Germinal center (tissue), 1 donor: ENCODE data around the gene POLR3K.
"Not testable (repeated sequence)": the region's sequence is repeated elsewhere in the genome, so short reads cannot be mapped to it uniquely, and the experiment has no call there.

Experiments used
- DNase-seq: peaks from one replicate; pipeline ENCODE4 v3.0.0; 2012; ENCODE audit warnings: mixed read lengths, low spot score

POLR3K gene

GRCh38 chr16:63998-64913 is 10.8 kb upstream of the POLR3K start:
- no peak for DNase-seq

GRCh38 chr16:63466-63865 is 10.1 kb upstream of the POLR3K start:
- no peak for DNase-seq

GRCh38 chr16:62968-63391 is 9.6 kb upstream of the POLR3K start:
- no peak for DNase-seq

- DNase-seq: no peak
These were observed 9.0 kb upstream of the POLR3K start for GRCh38 chr16:62283-62967.

- DNase-seq: no peak
These were observed 8.5 kb upstream of the POLR3K start for GRCh38 chr16:61879-62281.

GRCh38 chr16:60929-61878 is 7.8 kb upstream of the POLR3K start:
- DNase-seq: no peak

GRCh38 chr16:60166-60565 is 6.8 kb upstream of the POLR3K start:
- DNase-seq: no peak

- DNase-seq: no peak
These were observed 6.1 kb upstream of the POLR3K start for GRCh38 chr16:59440-60059.

GRCh38 chr16:58491-59439 is 5.4 kb upstream of the POLR3K start:
- no peak for DNase-seq

GRCh38 chr16:57711-58110 is 4.3 kb upstream of the POLR3K start:
- DNase-seq: no peak

- no peak for DNase-seq
These were observed 3.0 kb upstream of the POLR3K start for GRCh38 chr16:56231-56927.

GRCh38 chr16:55571-56136 is 2.2 kb upstream of the POLR3K start:
- DNase-seq: no peak

- no peak for DNase-seq
These were observed 801 bp upstream of the POLR3K start for GRCh38 chr16:54237-54581.

GRCh38 chr16:50769-51591 is 2.4 kb downstream of the POLR3K start:
- DNase-seq: no peak

- no peak for DNase-seq
These were observed 6.2 kb downstream of the POLR3K start for GRCh38 chr16:47234-47633.

- not testable (repeated sequence) for DNase-seq
These were observed 6.9 kb downstream of the POLR3K start for GRCh38 chr16:46510-46909.

- DNase-seq: no peak
These were observed 8.0 kb downstream of the POLR3K start for GRCh38 chr16:45454-45853.

- no peak for DNase-seq
These were observed 8.8 kb downstream of the POLR3K start for GRCh38 chr16:44655-45054.

GRCh38 chr16:43294-43693 is 10.1 kb downstream of the POLR3K start:
- DNase-seq: no peak
